ENCODE results near the gene TACR1.
"Not testable (repeated sequence)": the region's sequence is repeated elsewhere in the genome, so short reads cannot be mapped to it uniquely, and the experiment has no call there.

TACR1 gene

DNA sequence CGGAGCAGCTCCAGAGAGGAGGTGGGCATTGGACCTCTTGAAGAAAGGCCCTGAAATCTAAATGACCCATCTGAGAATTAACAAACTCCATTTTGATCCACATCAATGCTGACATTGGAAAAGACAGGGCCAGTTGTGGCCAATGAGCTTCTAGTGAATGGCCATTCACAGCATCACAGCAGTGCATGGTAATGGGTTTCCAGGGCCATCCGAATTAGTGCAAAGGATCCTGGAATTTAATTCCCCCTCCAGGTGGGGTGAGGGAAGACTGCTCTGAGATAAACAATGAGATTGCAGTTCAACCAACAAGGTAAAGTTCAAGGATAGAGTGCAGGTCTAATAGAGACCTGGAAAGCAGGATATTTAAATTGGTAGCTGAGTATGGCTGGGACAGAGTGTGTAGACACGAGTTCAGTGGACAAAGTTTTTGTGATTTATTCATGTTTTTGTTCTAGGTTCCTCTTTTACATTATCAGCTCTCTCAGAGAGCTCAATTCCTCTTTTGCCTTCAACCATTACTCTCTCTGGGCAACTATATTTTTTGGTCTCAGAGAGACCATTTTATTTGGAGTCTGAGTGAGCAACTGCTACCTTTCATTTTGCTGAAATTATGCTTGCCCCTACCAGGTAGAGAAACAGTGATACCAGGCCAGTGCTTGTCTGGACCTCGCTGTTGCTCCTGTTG lies 5.0 kb downstream of the TACR1 start:
- no peak for DNase-seq (ENCODE audit: low read depth in 2 of 2)

DNA sequence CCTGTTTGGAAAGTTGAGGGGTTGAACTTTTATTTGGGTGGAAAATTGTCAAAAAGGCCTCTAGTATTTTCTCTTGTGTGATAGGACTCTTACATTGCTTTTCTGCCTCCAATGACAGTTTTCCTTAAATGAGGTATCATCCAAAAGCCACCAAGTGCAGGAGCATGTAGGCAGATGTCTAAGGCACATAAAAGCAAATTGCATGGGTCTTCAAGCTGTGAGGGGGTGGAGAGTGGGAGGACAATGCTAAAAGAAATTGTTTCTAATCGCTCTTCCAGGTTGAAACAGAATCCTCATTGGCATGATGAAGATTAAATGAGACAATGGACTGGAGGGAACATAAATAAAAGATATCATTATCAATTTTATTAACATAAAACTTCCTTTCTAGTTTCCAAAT lies 6.8 kb downstream of the TACR1 start:
- DNase-seq (ENCODE audit: low read depth in 2 of 2), result no peak

DNA sequence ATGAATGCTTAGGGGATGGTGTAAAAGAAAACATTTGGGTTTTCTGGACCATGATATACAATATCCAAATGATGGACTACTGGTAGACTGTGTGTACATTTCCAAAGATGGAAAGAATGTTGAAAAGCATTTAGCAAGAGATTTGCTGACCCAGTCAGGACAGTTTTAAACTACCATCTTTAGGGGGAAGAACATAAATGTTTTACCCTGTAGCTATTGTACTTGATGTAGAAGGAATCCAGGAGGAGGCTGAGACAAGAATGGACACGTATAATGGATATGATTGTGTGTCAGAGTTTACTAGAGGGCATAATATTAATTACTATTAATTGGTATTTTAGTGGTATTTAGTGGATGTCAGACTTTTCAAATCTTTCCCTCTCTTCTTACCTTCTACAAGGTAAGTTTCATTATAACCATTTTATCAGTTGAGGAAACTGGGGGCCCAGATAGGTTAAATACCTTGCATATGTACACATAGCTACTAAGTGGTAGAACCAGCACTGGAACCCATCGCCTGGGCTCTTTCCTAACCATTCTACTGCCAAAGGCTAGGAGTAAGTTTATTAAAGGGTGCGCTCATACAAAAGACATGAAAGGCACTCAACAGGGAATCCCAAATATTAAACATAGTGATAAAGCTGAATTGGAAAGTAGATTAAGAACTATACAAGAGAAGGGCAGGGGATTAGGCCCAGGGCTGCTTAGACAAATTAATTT lies 8.9 kb downstream of the TACR1 start:
- DNase-seq (ENCODE audit: low read depth in 2 of 2), result no peak

DNA sequence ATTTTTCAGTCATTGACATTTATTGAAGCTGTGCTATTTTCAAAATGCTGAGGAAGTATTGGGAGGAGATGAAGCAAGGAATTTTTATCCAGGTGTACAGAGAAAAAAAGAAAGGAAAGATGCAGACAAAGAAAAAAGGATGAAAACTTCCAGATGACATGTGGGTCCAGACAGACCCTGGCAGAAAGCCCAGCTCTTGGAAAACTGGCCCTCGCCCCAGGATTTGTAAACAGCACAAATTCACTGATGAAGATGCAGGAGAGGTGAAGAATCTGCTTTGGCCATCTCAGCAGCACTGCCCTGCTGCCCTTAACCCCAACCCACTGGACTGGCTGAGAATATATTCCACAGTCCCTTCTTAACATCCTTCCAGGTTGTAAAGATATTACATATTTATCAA lies 12.5 kb downstream of the TACR1 start:
- DNase-seq (ENCODE audit: low read depth in 2 of 2), result no peak

DNA sequence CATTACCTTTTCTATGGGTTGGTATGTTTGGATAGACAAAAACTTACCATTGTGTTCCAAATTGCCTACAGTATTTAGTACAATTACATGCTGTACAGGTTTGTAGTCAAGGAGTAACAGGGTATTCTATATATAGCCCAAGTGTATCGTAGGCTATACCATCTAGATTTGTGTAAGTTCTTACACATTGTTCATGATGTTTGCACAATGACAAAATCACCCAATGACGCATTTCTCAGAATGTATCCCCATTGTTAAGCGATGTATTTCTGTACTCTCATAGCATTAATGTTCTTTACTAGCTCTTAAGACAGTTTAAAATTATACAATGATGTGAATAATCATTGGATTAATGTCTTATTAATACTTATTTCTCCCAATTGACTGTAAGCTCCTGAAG lies 16.7 kb downstream of the TACR1 start:
- no peak for DNase-seq (ENCODE audit: low read depth in 2 of 2)

DNA sequence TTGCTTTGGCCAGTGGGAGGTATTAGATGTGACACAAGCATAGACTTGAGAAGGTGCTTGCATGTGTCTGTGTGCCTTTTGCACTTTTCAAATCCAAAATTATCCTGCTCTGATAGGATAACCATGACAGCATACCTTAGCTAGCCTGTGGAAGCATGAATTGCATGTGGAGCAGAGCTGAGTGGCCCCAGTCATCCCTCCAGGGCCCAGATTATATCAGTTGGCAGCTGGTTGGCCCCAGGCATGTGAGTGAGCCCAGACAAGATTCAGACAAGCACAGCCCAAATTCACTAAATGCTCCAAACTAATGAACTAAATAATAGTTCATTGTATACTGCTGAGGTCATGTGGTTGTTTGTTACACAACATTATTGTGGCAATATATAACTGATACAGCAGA lies 18.8 kb downstream of the TACR1 start:
- DNase-seq (ENCODE audit: low read depth in 2 of 2), result no peak

DNA sequence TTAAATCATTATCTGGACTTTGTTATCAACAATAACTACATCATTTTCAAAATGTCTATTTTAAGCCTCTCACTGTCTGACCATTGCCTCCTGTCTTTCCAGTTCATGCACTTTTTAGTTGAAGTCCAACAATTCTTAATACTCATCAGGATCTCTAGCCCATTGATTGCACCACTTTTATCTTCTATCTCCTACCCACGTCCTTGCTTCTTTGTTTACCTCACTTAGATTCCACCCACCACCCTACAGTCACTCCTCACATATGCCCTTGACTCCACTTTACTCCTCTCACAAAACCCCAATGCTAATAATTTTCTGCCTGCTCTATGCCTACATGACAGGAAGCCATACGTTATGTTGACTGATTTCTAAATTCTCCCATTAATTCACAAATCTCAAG lies 21.9 kb downstream of the TACR1 start:
- DNase-seq (ENCODE audit: low read depth in 2 of 2), result no peak

DNA sequence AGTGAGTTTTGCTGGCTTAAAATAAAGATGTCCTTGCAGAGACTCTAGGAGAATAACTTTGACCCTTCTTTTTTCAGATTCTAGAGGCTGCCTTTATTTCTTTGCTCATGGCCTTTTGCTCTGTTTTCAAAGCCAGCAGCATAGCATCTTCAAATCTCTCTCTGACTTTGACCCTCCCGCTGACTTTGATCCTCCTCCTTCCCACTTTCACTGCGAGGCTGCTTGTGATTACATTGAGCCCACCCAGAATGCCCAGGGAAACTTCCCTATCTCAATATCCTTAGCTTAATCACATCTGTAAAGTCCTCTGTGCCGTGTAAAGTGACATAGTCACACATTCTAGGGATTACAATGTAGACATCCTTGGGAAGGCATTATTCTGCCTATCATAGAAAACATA lies 23.9 kb downstream of the TACR1 start:
- no peak for DNase-seq (ENCODE audit: low read depth in 2 of 2)

DNA sequence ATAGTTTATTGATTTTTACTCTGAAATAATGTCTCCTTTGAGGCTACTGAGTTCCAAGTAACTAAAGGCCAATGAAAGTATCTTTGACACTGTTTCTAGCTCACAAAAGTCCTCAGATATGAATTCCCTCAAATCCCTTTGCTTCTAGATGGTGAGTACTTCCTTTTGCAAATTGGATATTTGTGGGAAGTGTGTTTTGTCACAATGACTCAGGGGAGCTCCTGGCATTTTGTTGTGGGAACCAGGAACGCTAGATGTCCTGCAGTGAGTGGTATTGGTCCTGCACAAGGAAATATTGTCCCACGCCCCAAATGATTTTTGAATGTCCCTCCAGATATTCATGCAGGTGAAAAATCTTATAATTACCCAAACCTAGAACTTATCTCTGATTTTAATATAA lies 24.3 kb downstream of the TACR1 start:
- no peak for DNase-seq (ENCODE audit: low read depth in 2 of 2)

DNA sequence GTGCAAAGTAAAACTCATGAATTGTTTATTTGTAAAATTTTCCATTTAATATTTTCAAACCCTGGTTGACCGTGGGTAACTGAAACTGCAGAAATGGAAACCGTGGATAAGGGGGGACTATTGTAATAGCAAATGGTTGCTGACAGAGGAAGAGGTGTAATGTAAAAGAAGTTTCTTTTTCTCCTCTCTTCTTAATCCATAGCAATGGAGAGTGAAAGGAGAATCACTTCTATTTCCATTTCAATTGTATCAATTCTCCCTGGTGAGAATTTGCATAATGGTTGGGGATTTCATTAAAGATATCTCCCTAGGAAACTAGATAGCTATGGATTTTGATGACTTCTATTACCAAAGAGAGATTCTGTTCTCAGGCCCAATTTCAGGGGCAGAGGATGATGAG lies 24.8 kb downstream of the TACR1 start:
- DNase-seq (ENCODE audit: low read depth in 2 of 2), result no peak

DNA sequence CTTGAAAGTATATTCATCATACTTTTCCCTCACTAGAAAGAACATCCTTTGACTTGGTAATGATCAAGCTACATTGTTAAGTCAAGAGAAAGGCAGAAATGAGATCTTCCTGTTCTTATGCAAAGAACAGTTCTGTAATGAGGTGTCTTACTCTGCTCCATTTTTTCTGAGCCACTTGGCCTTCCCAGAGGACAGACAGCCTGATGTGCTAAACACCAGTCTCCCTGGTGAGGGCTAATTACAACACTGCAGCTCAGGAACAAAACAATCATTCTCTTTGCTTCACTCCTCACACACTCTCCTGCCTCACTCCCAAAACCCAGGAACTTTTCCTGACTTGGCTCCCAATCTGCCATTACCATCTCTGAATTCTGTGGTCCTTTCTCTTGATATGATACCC lies 25.6 kb downstream of the TACR1 start:
- no peak for DNase-seq (ENCODE audit: low read depth in 2 of 2)

DNA sequence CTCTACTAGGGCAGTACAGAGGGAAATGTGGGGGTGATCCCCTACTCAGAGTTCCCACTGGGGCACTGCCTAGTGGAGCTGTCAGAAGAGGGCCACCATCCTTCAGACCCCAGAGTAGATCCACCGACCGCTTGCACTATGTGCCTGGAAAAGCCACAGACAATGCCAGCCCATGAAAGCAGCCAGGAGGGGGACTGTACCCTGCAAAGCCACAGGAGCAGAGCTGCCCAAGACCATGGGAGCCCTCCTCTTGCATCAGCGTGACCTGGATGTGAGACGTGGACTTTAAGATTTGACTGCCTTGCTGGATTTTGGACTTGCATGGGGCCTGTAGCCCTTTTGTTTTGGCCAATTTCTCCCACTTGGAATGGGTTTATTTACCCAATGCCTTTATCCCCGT lies 27.9 kb downstream of the TACR1 start:
- DNase-seq (ENCODE audit: low read depth in 2 of 2), result not testable (repeated sequence)

DNA sequence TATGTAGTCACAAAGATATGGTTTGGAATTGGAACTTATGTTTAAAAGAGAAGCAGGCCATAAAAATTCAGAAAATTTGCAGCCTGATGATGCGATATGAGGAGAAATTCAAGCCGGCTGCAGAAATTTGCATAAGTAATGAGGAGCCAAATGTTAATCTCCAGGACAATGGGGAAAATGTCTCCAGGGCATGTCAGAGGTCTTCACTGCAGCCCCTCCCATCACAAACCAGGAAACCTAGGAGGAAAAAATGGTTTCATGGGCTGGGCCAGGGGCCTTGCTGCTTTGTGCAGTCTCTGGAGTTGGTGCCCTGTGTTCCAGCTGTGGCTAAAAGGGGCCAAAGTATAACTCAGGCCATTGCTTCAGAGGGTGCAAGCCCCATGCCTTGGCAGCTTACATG lies 28.4 kb downstream of the TACR1 start:
- no peak for DNase-seq (ENCODE audit: low read depth in 2 of 2)

DNA sequence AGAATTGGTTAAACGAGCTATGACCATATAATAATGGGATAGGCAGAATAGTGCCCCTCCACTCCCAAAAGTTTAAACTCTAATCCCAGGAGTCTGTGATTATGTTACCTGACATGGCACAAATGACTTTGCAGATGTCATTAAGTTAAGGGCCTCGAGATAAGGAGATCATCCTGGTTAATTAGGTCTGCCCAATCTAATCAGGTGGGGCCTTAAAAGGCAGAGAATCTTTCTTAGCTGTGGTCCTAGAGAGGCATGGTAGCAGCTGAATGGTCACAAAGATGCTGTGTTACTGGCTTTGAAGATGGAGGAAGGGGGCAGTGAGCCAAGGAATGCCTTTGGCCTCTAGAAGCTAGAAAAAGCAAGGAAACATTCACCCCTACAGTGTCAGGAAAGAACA lies 31.1 kb downstream of the TACR1 start:
- no peak for DNase-seq (ENCODE audit: low read depth in 2 of 2)

DNA sequence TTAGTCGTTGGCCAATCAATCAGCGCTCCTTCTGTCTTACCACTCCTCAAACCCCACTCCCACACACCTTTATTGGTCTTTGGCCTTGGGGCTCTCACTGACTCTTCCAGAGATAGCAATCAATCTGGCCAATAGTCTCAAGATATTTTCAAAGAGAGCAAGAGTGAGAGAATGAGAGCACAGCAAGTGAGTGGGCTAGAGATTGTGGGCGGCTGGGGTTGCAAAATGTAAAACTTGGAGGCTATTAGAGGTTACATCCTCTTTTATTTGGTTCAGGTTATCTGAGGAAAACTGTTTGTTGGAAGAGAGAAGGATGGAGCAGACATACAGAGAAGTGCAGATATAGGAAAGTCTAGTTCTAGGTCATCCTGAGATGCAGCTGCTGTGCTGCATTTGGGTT lies 32.8 kb downstream of the TACR1 start:
- DNase-seq (ENCODE audit: low read depth in 2 of 2), result no peak

DNA sequence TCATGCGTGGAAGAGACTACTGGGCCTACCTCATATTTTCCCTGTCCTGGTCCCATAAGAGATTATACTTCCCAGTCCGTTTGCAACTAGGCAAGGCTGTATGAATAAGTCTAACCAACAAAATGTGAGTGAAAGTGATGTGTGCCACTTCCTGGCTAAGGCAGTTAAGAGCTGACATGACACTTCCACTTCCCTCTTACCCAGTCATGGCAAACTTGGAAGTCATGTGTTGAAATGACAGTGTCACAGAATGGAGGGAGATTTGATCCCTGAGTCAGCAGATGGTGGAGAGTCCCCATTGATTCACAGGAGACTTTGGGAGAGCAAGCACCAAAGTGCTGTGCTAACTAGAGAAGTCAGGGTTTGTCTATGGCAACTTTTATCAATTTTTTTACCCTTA lies 36.4 kb downstream of the TACR1 start:
- DNase-seq (ENCODE audit: low read depth in 2 of 2), result no peak

DNA sequence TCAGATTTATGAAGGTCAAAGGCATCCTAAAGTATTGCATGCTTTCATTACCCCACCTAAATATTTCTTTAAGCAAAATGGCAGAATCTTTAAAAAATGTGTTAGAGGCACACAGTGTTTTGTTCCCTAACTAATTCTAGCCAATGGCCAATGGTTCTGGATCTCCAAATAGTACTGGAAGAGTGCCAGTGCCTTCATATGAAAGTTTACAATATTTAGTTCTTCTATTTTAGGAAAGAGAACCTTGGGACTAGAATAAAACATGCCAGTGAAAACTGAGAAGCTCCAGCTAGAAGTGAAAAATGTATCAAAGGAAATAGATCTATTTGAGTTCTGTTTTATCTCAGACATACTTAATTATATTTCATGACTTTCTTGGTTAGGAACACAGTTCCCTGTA lies 37.1 kb downstream of the TACR1 start:
- no peak for DNase-seq (ENCODE audit: low read depth in 2 of 2)

DNA sequence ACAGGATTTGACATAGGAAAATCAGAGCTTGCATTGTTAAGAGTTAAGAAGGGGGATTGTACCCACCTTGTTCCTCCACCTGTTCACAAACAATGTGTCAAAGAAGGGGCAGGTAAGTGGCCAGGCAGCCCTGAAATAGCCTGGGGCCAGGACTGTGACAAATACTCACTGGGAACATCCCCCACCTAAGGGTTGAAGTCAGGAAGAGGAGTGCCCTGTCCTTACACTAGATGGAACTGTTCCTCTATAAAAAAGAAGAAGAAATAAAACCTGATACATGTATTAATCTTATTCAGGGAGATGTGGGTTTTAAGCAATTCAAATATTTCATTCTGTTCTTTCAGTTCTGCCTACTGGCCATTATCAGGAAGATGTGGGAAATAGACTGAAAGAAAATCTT lies 41.9 kb downstream of the TACR1 start:
- DNase-seq (ENCODE audit: low read depth in 2 of 2), result no peak

DNA sequence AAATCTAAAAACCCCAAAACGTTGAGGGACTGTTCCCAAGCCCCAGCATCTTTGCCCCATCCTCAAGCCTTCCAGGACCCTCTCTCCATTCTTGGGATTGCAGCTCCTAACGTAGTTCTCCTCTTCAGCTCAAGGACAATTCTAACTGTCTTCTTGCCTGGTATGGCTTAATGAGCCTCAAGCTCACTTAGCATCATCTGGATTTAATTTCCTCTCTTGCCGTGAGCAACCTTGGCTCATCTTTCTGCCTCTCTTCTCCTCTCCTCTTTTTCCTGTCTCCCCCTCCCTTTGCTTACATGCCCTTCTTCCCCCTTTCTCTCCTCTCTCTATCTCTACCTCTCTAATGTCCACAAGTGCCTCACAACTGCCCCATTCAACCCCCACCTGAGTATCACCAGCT lies 44.2 kb downstream of the TACR1 start:
- DNase-seq (ENCODE audit: low read depth in 2 of 2), result no peak

DNA sequence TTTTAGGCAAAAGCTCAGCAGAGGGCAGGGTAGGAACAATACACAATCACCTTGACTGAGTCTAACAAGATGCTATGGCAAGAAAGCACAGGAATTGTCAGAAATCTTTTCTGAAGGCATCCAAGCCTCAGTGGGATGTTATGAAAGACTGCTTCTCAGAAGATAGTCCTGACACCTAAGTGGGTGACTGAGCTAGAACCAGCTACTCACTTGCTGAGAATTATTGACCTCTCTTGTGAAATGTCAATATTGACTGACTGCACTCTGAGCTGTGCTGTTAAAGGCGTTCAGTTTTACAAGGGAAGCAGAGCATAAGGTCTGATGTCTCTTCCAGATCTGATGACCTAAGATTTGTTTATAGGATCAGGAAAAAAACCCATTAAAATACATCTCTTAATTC lies 46.1 kb downstream of the TACR1 start:
- DNase-seq (ENCODE audit: low read depth in 2 of 2), result no peak

DNA sequence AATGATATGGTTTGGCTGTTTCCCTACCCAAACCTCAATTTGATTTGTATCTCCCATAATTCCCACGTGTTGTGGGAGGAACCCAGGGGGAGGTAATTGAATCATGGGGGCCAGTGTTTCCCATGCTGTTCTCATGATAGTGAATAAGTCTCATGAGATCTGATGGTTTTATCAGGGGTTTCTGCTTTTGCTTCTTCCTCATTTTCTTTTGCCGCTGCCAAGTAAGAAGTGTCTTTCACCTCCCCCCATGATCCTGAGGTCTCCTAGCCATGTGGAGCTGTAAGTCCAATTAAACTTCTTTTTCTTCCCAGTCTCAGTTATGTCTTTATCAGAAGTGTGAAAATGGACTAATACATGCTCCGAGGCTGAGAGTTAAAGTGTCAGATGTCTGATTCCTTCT lies 47.1 kb downstream of the TACR1 start:
- DNase-seq (ENCODE audit: low read depth in 2 of 2), result not testable (repeated sequence)

DNA sequence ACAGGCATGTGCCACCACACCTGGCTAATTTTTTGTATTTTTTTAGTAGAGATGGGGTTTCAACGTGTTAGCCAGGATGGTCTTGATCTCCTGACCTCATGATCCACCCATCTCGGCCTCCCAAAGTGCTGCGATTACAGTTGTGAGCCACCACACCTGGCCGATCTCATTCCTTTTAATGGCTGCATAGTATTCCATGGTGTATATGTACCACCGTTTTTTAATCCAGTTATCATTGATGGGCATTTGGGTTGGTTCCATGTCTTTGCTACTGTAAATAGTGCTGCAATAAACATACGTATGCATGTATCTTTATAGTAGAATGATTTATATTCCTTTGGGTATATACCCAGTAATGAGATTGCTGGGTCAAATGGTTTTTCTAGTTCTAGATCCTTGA lies 51.4 kb downstream of the TACR1 start:
- DNase-seq (ENCODE audit: low read depth in 2 of 2), result not testable (repeated sequence)

DNA sequence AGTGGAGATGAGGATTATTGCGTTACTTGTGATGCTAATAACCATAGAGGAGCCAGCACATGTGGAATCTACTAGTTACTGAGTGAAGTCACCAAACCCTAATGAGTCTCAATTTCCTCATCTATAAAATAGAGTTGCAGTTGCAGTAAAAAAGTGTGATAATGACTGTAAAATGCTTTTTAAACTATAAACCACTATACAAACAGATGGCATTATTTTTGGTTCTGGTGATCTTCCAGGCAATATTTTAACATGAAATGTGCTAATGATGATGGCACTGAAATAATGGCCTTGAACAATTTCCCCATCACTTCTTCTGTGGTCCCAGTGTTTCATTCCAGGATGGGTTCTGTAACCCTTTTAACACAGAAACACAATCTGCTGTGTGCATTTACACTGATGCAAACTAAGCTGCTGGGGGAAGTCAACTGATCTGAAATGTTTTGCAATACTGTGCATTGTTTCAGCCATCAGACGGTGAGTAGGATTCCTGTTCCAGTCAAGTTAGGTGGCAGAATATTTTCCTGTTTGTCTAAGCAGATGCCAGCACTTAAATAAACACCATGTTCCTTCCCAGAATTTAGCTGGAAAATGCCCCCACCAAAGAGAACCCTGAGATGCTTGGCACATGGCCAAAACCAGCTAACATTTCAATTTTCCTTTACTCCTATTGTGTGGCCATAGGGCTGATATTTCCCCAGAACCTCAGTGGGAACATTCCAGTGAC lies 52.6 kb downstream of the TACR1 start:
- DNase-seq (ENCODE audit: low read depth in 2 of 2), result no peak

Data from stimulated activated CD8-positive, alpha-beta memory T cell treated with anti-CD3 and anti-CD28 coated beads, Interleukin-2, amount 100 ng/mL, for 48 hours (primary cell).